Measurements from ENCODE around the gene ATM.

Gene ATM

GRCh38 chr11:108198833-108199232, 24.0 kb upstream of the ATM start:
- no peak for TF ChIP-seq CTCF (IDR thresholded peaks at IDR 0.05; ENCODE audit: low read depth, low read length)

GRCh38 chr11:108199446-108200321, 23.2 kb upstream of the ATM start:
- no peak for DNase-seq
- no peaks in the 10 kb centered on the region for H3K4me1 ChIP-seq
- H3K27me3 ChIP-seq = no peaks in the 10 kb centered on the region
- no peaks in the 10 kb centered on the region for H3K9me3 ChIP-seq
- no peak overlapping the region for H3K4me3 ChIP-seq (ENCODE audit: low read depth, low read length)
- peaks cover 33% of the 10 kb centered on the region for H3K36me3 ChIP-seq
- TF ChIP-seq CTCF (IDR thresholded peaks at IDR 0.05; ENCODE audit: low read depth, low read length) = no peak

More at GRCh38 chr11:108198833-108199232, 24.0 kb upstream of the ATM start:
- Histone ChIP-seq H3K9me3 (no peaks in the 10 kb centered on the region), H3K4me3 (ENCODE audit: low read depth, low read length) (no peak overlapping the region), H3K36me3 (peaks cover 31% of the 10 kb centered on the region), H3K4me1 (no peaks in the 10 kb centered on the region), H3K27me3 (no peaks in the 10 kb centered on the region)
- DNase-seq = no peak

GRCh38 chr11:108203075-108203474, 19.8 kb upstream of the ATM start:
- TF ChIP-seq CTCF (IDR thresholded peaks at IDR 0.05; ENCODE audit: low read depth, low read length) = no peak
- no peak overlapping the region for H3K4me3 ChIP-seq (ENCODE audit: low read depth, low read length)
- no peak for DNase-seq
- no peaks in the 10 kb centered on the region for H3K27me3 ChIP-seq
- peaks cover 49% of the 10 kb centered on the region for H3K36me3 ChIP-seq
- H3K4me1 ChIP-seq = no peaks in the 10 kb centered on the region
- H3K9me3 ChIP-seq = no peaks in the 10 kb centered on the region

GRCh38 chr11:108204376-108204775, 18.5 kb upstream of the ATM start:
- no peak overlapping the region for H3K4me3 ChIP-seq (ENCODE audit: low read depth, low read length)
- no peaks in the 10 kb centered on the region for H3K9me3 ChIP-seq
- TF ChIP-seq CTCF (IDR thresholded peaks at IDR 0.05; ENCODE audit: low read depth, low read length) = no peak
- H3K27me3 ChIP-seq = no peaks in the 10 kb centered on the region
- peaks cover 55% of the 10 kb centered on the region for H3K36me3 ChIP-seq
- no peaks in the 10 kb centered on the region for H3K4me1 ChIP-seq
- DNase-seq = no peak

- no peak overlapping the region for H3K4me3 ChIP-seq (ENCODE audit: low read depth, low read length)
- no peak for DNase-seq
- no peaks in the 10 kb centered on the region for H3K4me1 ChIP-seq
- H3K27me3 ChIP-seq = no peaks in the 10 kb centered on the region
- no peaks in the 10 kb centered on the region for H3K9me3 ChIP-seq
- no peak for TF ChIP-seq CTCF (IDR thresholded peaks at IDR 0.05; ENCODE audit: low read depth, low read length)
- H3K36me3 ChIP-seq = peaks cover 58% of the 10 kb centered on the region
Measured at GRCh38 chr11:108204929-108205499, 17.9 kb upstream of the ATM start.

- no peak for DNase-seq
- Histone ChIP-seq H3K9me3 (no peaks in the 10 kb centered on the region), H3K4me1 (no peaks in the 10 kb centered on the region), H3K27me3 (no peaks in the 10 kb centered on the region), H3K4me3 (ENCODE audit: low read depth, low read length) (no peak overlapping the region), H3K36me3 (peaks cover 66% of the 10 kb centered on the region)
- TF ChIP-seq CTCF (IDR thresholded peaks at IDR 0.05; ENCODE audit: low read depth, low read length) = no peak
Measured at GRCh38 chr11:108206171-108206570, 16.7 kb upstream of the ATM start.

All from BE2C (cell line).